IMR-90 (cell line): ENCODE results near the gene SLC22A25. TPM values are rescaled to one million over a fixed set of nuclear protein-coding genes. Genes with fewer than 3 reads are reported as not detected.

Experiments
- ATAC-seq: fragments of 200-7000 bp; cut with Tn5 transposase; 2 replicates; pipeline ENCODE4 v1.9.1; 2020; ENCODE audit warnings: low read depth, mild to moderate bottlenecking, moderate library complexity
- BruUV-seq: library from RNA; stranded (reverse); fragments of 400-500 nt; replicated peaks from 2 replicates; lab custom pipeline; 2021; lab: Mats Ljungman, UMichigan
- CTCF ChIA-PET: fragments of 300-600 bp; formaldehyde crosslinking; extraction: SDS; loops from one replicate; lab custom pipeline; 2021; ENCODE audit warnings: antibody characterized with exemption; lab: Yijun Ruan, JAX
- POLR2A ChIA-PET: fragments of 300-600 bp; sonication (Branson Sonifier 250); formaldehyde crosslinking; loops from one replicate; lab custom pipeline; 2022; ENCODE audit warnings: antibody characterized with exemption; ENCODE audit not compliant: unreplicated experiment; lab: Charles Lee
- DNase-seq: peaks from one replicate; pipeline ENCODE4 v3.0.0; 2013
- H2AFZ ChIP-seq: replicated peaks from 2 replicates; pipeline ENCODE3; 2013; ENCODE audit warnings: low read length, mild to moderate bottlenecking; ENCODE audit not compliant: poor library complexity
- H2AK5ac ChIP-seq: 2 replicates; pipeline ENCODE4 v1.6.1; 2013; ENCODE audit warnings: low read depth, low read length, inconsistent platforms
- H2AK9ac ChIP-seq: replicated peaks from 2 replicates; pipeline ENCODE3; 2013; ENCODE audit warnings: mild to moderate bottlenecking, low read depth, low read length, moderate library complexity; ENCODE audit not compliant: poor library complexity
- H2BK120ac ChIP-seq: 2 replicates; pipeline ENCODE4 v1.6.1; 2013; ENCODE audit warnings: low read depth, low read length, inconsistent platforms
- H2BK15ac ChIP-seq: 3 replicates; pipeline ENCODE4 v1.6.1; 2013; ENCODE audit warnings: low read depth, low read length, inconsistent platforms
- H2BK20ac ChIP-seq: 2 replicates; pipeline ENCODE4 v1.6.1; 2013; ENCODE audit warnings: low read depth, mild to moderate bottlenecking, inconsistent platforms, low read length, moderate library complexity
- H2BK5ac ChIP-seq: 2 replicates; pipeline ENCODE4 v1.6.1; 2013; ENCODE audit warnings: mild to moderate bottlenecking, low read depth, low read length, inconsistent platforms; ENCODE audit not compliant: poor library complexity, severe bottlenecking
- H3K14ac ChIP-seq: replicated peaks from 2 replicates; pipeline ENCODE4 v1.6.1; 2013; ENCODE audit warnings: low read depth, low read length, inconsistent platforms
- H3K18ac ChIP-seq: 2 replicates; pipeline ENCODE4 v1.6.1; 2013; ENCODE audit warnings: low read depth, low read length, control low read depth
- H3K23ac ChIP-seq: 2 replicates; pipeline ENCODE4 v1.6.1; 2013; ENCODE audit warnings: low read depth, low read length, inconsistent platforms
- H3K27ac ChIP-seq: 2 replicates; pipeline ENCODE4 v1.5.1; 2013; ENCODE audit warnings: mild to moderate bottlenecking, control low read depth, low read length; ENCODE audit not compliant: insufficient read depth
- H3K27me3 ChIP-seq: 2 replicates; pipeline ENCODE4 v1.6.1; 2013; ENCODE audit warnings: low read length; ENCODE audit not compliant: control insufficient read depth, insufficient read depth
- H3K36me3 ChIP-seq: 2 replicates; pipeline ENCODE4 v1.6.1; 2013; ENCODE audit warnings: low read length, mixed read lengths; ENCODE audit not compliant: control insufficient read depth, insufficient read depth
- H3K4ac ChIP-seq: 2 replicates; pipeline ENCODE4 v1.6.1; 2013; ENCODE audit warnings: low read depth, low read length, inconsistent platforms
- H3K4me1 ChIP-seq: 2 replicates; pipeline ENCODE4 v1.6.1; 2013; ENCODE audit warnings: low read length, mixed read lengths; ENCODE audit not compliant: control insufficient read depth, insufficient read depth
- H3K4me2 ChIP-seq: 2 replicates; pipeline ENCODE4 v1.6.1; 2013; ENCODE audit warnings: low read depth, mild to moderate bottlenecking, control low read depth, low read length, moderate library complexity
- H3K4me3 ChIP-seq: 2 replicates; pipeline ENCODE4 v1.5.1; 2013; ENCODE audit warnings: low read depth, mild to moderate bottlenecking, control low read depth, low read length, moderate library complexity; ENCODE audit not compliant: insufficient read depth
- H3K56ac ChIP-seq: 2 replicates; pipeline ENCODE4 v1.6.1; 2013; ENCODE audit warnings: low read length, inconsistent platforms; ENCODE audit not compliant: insufficient read depth; ENCODE audit errors: extremely low read depth
- H3K79me1 ChIP-seq, 2 experiments: 2 replicates each; pipeline ENCODE4 v1.6.1; 2013; ENCODE audit warnings: low read length in 2 of 2, inconsistent platforms in 1 of 2, low read depth in 1 of 2
- H3K9ac ChIP-seq: 2 replicates; pipeline ENCODE4 v1.6.1; 2013; ENCODE audit warnings: low read depth, low read length, control low read depth
- H3K9me1 ChIP-seq: 2 replicates; pipeline ENCODE4 v1.6.1; 2013; ENCODE audit warnings: low read length, inconsistent platforms; ENCODE audit not compliant: insufficient read depth
- H3K9me3 ChIP-seq: 2 replicates; pipeline ENCODE4 v1.6.1; 2013; ENCODE audit warnings: low read length; ENCODE audit not compliant: control insufficient read depth, insufficient read depth
- H4K20me1 ChIP-seq: 2 replicates; pipeline ENCODE4 v1.6.1; 2013; ENCODE audit warnings: low read length, inconsistent platforms; ENCODE audit not compliant: insufficient read depth
- H4K5ac ChIP-seq: 2 replicates; pipeline ENCODE4 v1.6.1; 2013; ENCODE audit warnings: mild to moderate bottlenecking, low read depth, low read length, control low read depth
- H4K8ac ChIP-seq, 2 experiments: 2 replicates each; pipeline ENCODE4 v1.6.1; 2013; ENCODE audit warnings: low read depth in 2 of 2, low read length in 2 of 2, control low read depth in 1 of 2, inconsistent platforms in 1 of 2
- H4K91ac ChIP-seq: 2 replicates; pipeline ENCODE4 v1.6.1; 2013; ENCODE audit warnings: low read depth, low read length, inconsistent platforms; ENCODE audit not compliant: insufficient read depth
- RAD21 ChIP-seq: IDR thresholded peaks from 2 replicates; pipeline ENCODE4 v1.6.1; 2012; ENCODE audit warnings: low read length, improper control_type of control experiment
- RCOR1 ChIP-seq: IDR thresholded peaks from 2 replicates; pipeline ENCODE4 v1.6.1; 2012; ENCODE audit warnings: mild to moderate bottlenecking, low read length, improper control_type of control experiment; ENCODE audit not compliant: insufficient replicate concordance
- WGBS, 2 experiments: methylation state at CpG; one replicate each; pipeline versions ENCODE4 v1.1.5 to v1.1.7; 2013; ENCODE audit warnings: missing lambda C conversion rate in 2 of 2; ENCODE audit not compliant: insufficient read length in 1 of 2; ENCODE audit errors: extremely low coverage in 2 of 2; 5-methylcytosine and 5-hydroxymethylcytosine counted together
- dilution Hi-C: fragments of 300-500 bp; cut with HindIII; formaldehyde crosslinking; loops from one replicate; pipeline ENCODE4 v1.14.3; 2018; ENCODE audit warnings: low sequenced_read_pairs; ENCODE audit not compliant: unreplicated experiment
- in situ Hi-C: fragments of 300-500 bp; cut with MboI; formaldehyde crosslinking; loops from 3 replicates; pipeline ENCODE4 v1.14.3; 2019; ENCODE audit warnings: low sequenced_read_pairs, inconsistent platforms, mixed read lengths
- intact Hi-C: fragments of 100-400 bp; cut with micrococcal nuclease; formaldehyde crosslinking; loops from 2 replicates; pipeline ENCODE4 v1.10.0; 2022
- polyA plus RNA-seq, 3 experiments: library from polyadenylated mRNA; depleted of rRNA; stranded (reverse); fragments of >200 nt; gene quantifications; 2 replicates each; pipeline ENCODE4 v1.2.3, GENCODE V29; 2012; ENCODE audit warnings: low replicate concordance in 1 of 3
- total RNA-seq: library from RNA; depleted of rRNA; stranded (reverse); fragments of >200 nt; gene quantifications from 2 replicates; pipeline ENCODE4 v1.2.3, GENCODE V29; 2012
- TF ChIP-seq, protein P1 (sequence below): fragments of 150-350 bp; IDR thresholded peaks from 2 replicates; pipeline ENCODE4 v1.6.1; 2017; ENCODE audit warnings: mild to moderate bottlenecking, antibody characterized with exemption, low read length, low read depth

Gene SLC22A25
- total and polyA plus RNA-seq, 2 of the 4 experiments (the other 2 are of a cell fraction) = not detected

DNA sequence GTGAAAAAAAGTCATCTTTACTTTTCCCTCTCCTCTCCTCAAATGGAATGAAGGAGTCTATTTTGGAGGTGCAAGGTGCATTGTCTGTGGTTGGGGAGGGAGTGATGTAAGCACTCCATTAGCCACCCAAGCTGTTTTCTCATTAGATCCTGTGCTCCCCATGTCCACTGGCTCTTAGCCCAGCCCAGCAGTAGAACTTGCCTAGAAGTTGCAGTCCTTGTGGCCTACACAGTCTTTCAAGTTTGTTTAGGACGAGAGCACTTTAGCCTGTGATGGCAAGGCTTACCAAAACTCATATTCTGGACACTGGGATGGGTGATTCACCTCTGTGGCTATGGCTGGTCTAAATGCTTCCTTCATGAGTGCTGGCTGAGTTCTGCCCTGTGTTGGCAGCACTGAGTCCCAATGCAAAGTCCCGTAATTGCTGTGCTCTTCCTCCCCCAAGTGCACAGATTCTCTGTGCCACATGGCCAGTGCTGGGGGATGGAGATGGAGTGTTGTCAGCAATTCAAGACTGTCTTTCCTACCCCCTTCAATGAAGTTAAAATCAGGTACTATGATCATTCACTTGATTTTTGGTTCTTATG lies 15.8 kb downstream of the SLC22A25 start:
- no peak overlapping the region for H3K56ac ChIP-seq
- H2BK15ac ChIP-seq = no peak overlapping the region
- no peak overlapping the region for H4K5ac ChIP-seq
- H3K23ac ChIP-seq = no peak overlapping the region
- no peak overlapping the region for H3K4me2 ChIP-seq
- POLR2A ChIA-PET = no interaction called here
- ATAC-seq (no peak), DNase-seq (no peak)
- H3K27me3 ChIP-seq = no peaks in the 10 kb centered on the region
- no peaks in the 10 kb centered on the region for H3K79me1 ChIP-seq
- no peak overlapping the region for H3K9ac ChIP-seq
- dilution Hi-C loops = no loop called here
- H2AFZ ChIP-seq = no peak overlapping the region
- H2BK120ac ChIP-seq = no peak overlapping the region
- no peak overlapping the region for H4K91ac ChIP-seq
- intact Hi-C loops = no loop called here
- H4K8ac ChIP-seq = no peak overlapping the region
- H3K18ac ChIP-seq = no peak overlapping the region
- H2AK5ac ChIP-seq = no peak overlapping the region
- CTCF ChIA-PET = no interaction called here
- no peak overlapping the region for H3K4me3 ChIP-seq
- H2AK9ac ChIP-seq = no peak overlapping the region
- no peak overlapping the region for H2BK5ac ChIP-seq
- H3K27ac ChIP-seq = no peak overlapping the region
- H3K36me3 ChIP-seq = no peaks in the 10 kb centered on the region
- in situ Hi-C loops = no loop called here
- no peak overlapping the region for H3K14ac ChIP-seq
- H2BK20ac ChIP-seq = no peak overlapping the region
- TF ChIP-seq RAD21 = no peak
- TF ChIP-seq, protein P1, sequence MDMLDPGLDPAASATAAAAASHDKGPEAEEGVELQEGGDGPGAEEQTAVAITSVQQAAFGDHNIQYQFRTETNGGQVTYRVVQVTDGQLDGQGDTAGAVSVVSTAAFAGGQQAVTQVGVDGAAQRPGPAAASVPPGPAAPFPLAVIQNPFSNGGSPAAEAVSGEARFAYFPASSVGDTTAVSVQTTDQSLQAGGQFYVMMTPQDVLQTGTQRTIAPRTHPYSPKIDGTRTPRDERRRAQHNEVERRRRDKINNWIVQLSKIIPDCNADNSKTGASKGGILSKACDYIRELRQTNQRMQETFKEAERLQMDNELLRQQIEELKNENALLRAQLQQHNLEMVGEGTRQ = no peak
- no peak for TF ChIP-seq RCOR1
- WGBS, 2 experiments = 0% methylated on average over 1 of the region's 2 CpGs; no CpG with 5 or more reads in 1 of the 2 experiments
- H3K4me1 ChIP-seq = no peaks in the 10 kb centered on the region
- no TSS peak for BruUV-seq
- no peaks in the 10 kb centered on the region for H3K9me1 ChIP-seq
- H3K4ac ChIP-seq = no peak overlapping the region
- H4K20me1 ChIP-seq = no peaks in the 10 kb centered on the region
- H3K9me3 ChIP-seq = no peaks in the 10 kb centered on the region
